Liver (tissue), 9 donors: ENCODE data around the gene CLEC16A. TPM values are rescaled to one million over a fixed set of nuclear protein-coding genes. Genes with fewer than 3 reads are reported as not detected.

Source experiments
- DNase-seq: peaks from one replicate; pipeline ENCODE4 v3.0.0-alpha.2; 2017; ENCODE audit warnings: low spot score
- H3K27ac ChIP-seq, 2 donors: one replicate each; pipeline ENCODE4 v1.7.0; 2013; ENCODE audit warnings: inconsistent platforms in 2 of 2, low read length in 2 of 2, control low read depth in 1 of 2, low read depth in 1 of 2, mild to moderate bottlenecking in 1 of 2
- H3K27me3 ChIP-seq, 4 donors: one replicate each; pipeline versions ENCODE4 v1.6.1 to v1.7.0; 2013; ENCODE audit warnings: low read length in 3 of 4, inconsistent platforms in 1 of 4, mild to moderate bottlenecking in 1 of 4, moderate library complexity in 1 of 4; ENCODE audit not compliant: control insufficient read depth in 4 of 4, insufficient read depth in 4 of 4
- H3K36me3 ChIP-seq, 4 donors: one replicate each; pipeline versions ENCODE4 v1.6.1 to v1.7.0; 2013; ENCODE audit warnings: low read length in 3 of 4, mild to moderate bottlenecking in 3 of 4, low read depth in 1 of 4, moderate library complexity in 1 of 4; ENCODE audit not compliant: control insufficient read depth in 4 of 4, insufficient read depth in 3 of 4
- H3K4me1 ChIP-seq, 4 donors: one replicate each; pipeline versions ENCODE4 v1.6.1 to v1.7.0; 2013; ENCODE audit warnings: low read length in 3 of 4, mild to moderate bottlenecking in 3 of 4, moderate library complexity in 1 of 4; ENCODE audit not compliant: control insufficient read depth in 4 of 4, insufficient read depth in 4 of 4
- H3K4me3 ChIP-seq, 3 donors: one replicate each; pipeline versions ENCODE4 v1.6.1 to v1.7.0; 2013; ENCODE audit warnings: low read length in 3 of 3, control low read depth in 1 of 3, low read depth in 1 of 3, mild to moderate bottlenecking in 1 of 3
- H3K9ac ChIP-seq, 2 donors: one replicate each; pipeline ENCODE4 v1.7.0; 2013; ENCODE audit warnings: low read length in 2 of 2, mild to moderate bottlenecking in 2 of 2, moderate library complexity in 2 of 2, control low read depth in 1 of 2, low read depth in 1 of 2
- H3K9me3 ChIP-seq, 4 donors: one replicate each; pipeline versions ENCODE4 v1.6.1 to v1.7.0; 2013; ENCODE audit warnings: low read length in 3 of 4; ENCODE audit not compliant: control insufficient read depth in 4 of 4
- CTCF ChIP-seq: fragments of 150-350 bp; IDR thresholded peaks from 2 replicates; pipeline ENCODE4 v1.5.1; 2017; ENCODE audit warnings: improper control_type of control experiment, low read depth, low read length; ENCODE audit not compliant: missing input control
- EGR1 ChIP-seq, 2 donors: IDR thresholded peaks; 2 replicates each; pipeline ENCODE4 v1.6.1; 2016 to 2018; ENCODE audit warnings: antibody characterized with exemption in 2 of 2, low read depth in 2 of 2
- FOXA1 ChIP-seq: IDR thresholded peaks from 2 replicates; pipeline ENCODE4 v1.6.1; 2016; ENCODE audit warnings: antibody characterized with exemption
- HNF4A ChIP-seq, 2 donors: conservative IDR thresholded peaks; 2 replicates each; pipeline ENCODE4 v1.6.1; 2016; ENCODE audit warnings: antibody characterized with exemption in 2 of 2, mild to moderate bottlenecking in 2 of 2
- HNF4G ChIP-seq: IDR thresholded peaks from 2 replicates; pipeline ENCODE4 v1.6.1; 2016; ENCODE audit warnings: antibody characterized with exemption
- RAD21 ChIP-seq, 2 donors: IDR thresholded peaks; 2 replicates each; pipeline ENCODE4 v1.6.1; 2016; ENCODE audit warnings: antibody characterized with exemption in 2 of 2, mild to moderate bottlenecking in 2 of 2
- RXRA ChIP-seq, 2 donors: IDR thresholded peaks; 2 replicates each; pipeline ENCODE4 v1.6.1; 2017 to 2018; ENCODE audit warnings: antibody characterized with exemption in 2 of 2, mild to moderate bottlenecking in 1 of 2
- YY1 ChIP-seq: IDR thresholded peaks from 2 replicates; pipeline ENCODE4 v1.6.1; 2016; ENCODE audit warnings: antibody characterized with exemption, mild to moderate bottlenecking
- WGBS: extraction: QIAGEN DNeasy Blood & Tissue Kit; methylation state at CpG from one replicate; pipeline ENCODE4 v1.1.7; 2013; 5-methylcytosine and 5-hydroxymethylcytosine counted together
- polyA plus RNA-seq, 2 donors: library from polyadenylated mRNA; stranded (reverse) in 1 of 2; unstranded in 1 of 2; fragments of 200-250 nt in 1 of 2; fragments of >200 nt in 1 of 2; fragmentation: Nextera tagmentation in 1 of 2; extraction: Ambion mirVana in 1 of 2; gene quantifications; one replicate each; pipeline versions ENCODE4 v1.2.1 to v1.2.3, GENCODE V29; 2013 to 2015
- total RNA-seq, 2 donors: library from RNA; depleted of rRNA; stranded (reverse); fragments of >200 nt; gene quantifications; one replicate each; pipeline ENCODE4 v1.2.3, GENCODE V29; 2014
- TF ChIP-seq, protein P1 (sequence below): IDR thresholded peaks from 2 replicates; pipeline ENCODE4 v1.6.1; 2016; ENCODE audit warnings: antibody characterized with exemption, mild to moderate bottlenecking
- TF ChIP-seq, protein P2 (sequence below): IDR thresholded peaks from 2 replicates; pipeline ENCODE4 v1.6.1; 2016; ENCODE audit warnings: antibody characterized with exemption
- donor health status: healthy.
- donor health status: healthy.
- donor health status: healthy.
- donor health status: healthy.
- donor health status: healthy.

Gene CLEC16A
- total and polyA plus RNA-seq, 4 donors = 9.7 to 23.0 (median 17.4) TPM

DNA sequence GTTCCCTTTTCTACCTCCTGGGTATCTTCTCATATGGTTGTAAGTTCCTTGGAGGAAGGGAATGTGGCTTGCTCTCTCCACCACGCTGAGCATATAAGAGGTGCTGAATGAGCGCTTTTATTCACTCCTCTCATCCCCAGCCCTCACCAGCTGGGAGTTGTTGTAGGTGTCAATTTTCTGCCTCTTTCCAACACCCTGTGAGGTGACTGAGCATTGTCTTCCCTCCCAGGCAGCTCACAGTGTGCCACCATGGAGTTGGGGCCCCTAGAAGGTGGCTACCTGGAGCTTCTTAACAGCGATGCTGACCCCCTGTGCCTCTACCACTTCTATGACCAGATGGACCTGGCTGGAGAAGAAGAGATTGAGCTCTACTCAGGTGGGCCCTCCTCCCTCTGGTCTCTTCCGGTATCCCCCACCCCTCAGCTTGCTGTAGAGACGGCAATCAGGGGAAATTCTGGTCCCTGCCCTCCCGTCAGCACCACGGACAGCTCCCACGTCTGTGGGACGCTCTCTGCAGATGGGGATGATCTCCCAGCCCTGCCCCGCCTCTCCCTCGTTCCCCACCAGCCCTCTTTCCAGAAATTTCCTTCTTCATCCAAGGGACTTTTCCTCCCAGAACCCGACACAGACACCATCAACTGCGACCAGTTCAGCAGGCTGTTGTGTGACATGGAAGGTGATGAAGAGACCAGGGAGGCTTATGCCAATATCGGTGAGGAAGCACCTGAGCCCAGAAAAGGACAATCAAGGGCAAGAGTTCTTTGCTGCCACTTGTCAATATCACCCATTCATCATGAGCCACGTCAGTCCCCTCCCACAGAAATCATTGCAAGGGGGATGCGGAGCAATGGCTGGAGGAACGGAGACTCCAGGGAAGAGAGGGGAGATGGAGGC lies 49.1 kb upstream of the CLEC16A start:
- Histone ChIP-seq H3K4me3 (no peak overlapping the region), H3K4me1 (no peaks in the 10 kb centered on the region), H3K36me3 (no peaks in the 10 kb centered on the region), H3K9ac (no peak overlapping the region), H3K27me3 (no peaks in the 10 kb centered on the region), H3K9me3 (no peaks in the 10 kb centered on the region), H3K27ac (no peak overlapping the region)
- WGBS = 41% methylated on average over 17 of the region's 17 CpGs
- DNase-seq = peak; percentile 68
- TF ChIP-seq, protein P1, sequence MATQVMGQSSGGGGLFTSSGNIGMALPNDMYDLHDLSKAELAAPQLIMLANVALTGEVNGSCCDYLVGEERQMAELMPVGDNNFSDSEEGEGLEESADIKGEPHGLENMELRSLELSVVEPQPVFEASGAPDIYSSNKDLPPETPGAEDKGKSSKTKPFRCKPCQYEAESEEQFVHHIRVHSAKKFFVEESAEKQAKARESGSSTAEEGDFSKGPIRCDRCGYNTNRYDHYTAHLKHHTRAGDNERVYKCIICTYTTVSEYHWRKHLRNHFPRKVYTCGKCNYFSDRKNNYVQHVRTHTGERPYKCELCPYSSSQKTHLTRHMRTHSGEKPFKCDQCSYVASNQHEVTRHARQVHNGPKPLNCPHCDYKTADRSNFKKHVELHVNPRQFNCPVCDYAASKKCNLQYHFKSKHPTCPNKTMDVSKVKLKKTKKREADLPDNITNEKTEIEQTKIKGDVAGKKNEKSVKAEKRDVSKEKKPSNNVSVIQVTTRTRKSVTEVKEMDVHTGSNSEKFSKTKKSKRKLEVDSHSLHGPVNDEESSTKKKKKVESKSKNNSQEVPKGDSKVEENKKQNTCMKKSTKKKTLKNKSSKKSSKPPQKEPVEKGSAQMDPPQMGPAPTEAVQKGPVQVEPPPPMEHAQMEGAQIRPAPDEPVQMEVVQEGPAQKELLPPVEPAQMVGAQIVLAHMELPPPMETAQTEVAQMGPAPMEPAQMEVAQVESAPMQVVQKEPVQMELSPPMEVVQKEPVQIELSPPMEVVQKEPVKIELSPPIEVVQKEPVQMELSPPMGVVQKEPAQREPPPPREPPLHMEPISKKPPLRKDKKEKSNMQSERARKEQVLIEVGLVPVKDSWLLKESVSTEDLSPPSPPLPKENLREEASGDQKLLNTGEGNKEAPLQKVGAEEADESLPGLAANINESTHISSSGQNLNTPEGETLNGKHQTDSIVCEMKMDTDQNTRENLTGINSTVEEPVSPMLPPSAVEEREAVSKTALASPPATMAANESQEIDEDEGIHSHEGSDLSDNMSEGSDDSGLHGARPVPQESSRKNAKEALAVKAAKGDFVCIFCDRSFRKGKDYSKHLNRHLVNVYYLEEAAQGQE = peak; percentile 99
- TF ChIP-seq CTCF = no peak

DNA sequence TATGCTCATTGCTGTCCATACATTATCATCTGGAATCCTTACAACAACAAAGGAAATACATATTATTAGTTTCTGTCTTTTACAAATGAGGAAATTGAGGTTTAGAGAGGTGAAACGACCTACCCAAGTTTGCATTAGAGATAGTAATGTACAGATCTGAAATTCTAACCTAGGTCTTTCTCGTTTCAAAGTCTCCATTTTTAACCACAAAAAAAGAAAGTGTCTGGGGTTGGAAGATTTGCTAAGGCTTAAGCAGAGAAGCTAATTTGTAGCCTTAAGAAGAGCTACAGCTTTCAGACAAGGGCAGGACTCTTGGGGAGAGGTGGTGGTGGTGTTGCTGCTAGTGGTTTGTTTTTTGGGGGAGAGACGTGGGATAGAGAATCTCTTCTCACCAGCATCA lies 48.2 kb upstream of the CLEC16A start:
- Histone ChIP-seq H3K4me3 (no peak overlapping the region), H3K27ac (no peak overlapping the region), H3K9ac (no peak overlapping the region), H3K36me3 (no peaks in the 10 kb centered on the region), H3K9me3 (no peaks in the 10 kb centered on the region), H3K27me3 (no peaks in the 10 kb centered on the region), H3K4me1 (no peaks in the 10 kb centered on the region)
- DNase-seq = no peak
- 68% methylated on average over 3 of the region's 3 CpGs for WGBS
- no peak for TF ChIP-seq HNF4A (conservative IDR thresholded peaks at IDR 0.05)
- no peak for TF ChIP-seq FOXA1
- no peak for TF ChIP-seq EGR1 (IDR thresholded peaks at IDR 0.05; ENCODE audit: low read depth in 2 of 2)
- no peak for TF ChIP-seq HNF4G
- no peak for TF ChIP-seq RAD21 (IDR thresholded peaks at IDR 0.05)
- no peak for TF ChIP-seq RXRA (IDR thresholded peaks at IDR 0.05)

DNA sequence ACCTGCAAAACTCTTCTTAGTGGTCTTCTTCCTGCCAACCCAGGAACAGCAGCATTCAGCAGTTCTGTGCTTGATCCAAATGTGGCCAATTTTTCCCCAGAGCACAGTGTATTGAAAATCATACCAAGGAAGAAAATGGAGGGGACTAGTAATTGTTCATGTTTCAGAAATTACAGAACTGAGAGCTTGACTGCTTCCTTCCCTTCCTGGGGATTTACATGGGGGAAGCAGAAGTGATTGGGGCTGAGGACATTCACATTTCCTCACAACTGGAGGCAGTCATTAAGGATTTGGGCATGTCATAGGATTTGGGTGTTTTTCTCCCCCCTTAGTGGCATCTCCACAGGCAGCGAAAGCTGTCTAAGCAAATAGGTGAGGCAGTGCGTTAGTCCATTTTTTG lies 47.6 kb upstream of the CLEC16A start:
- DNase-seq = no peak
- no peak for TF ChIP-seq YY1
- TF ChIP-seq, protein P2, sequence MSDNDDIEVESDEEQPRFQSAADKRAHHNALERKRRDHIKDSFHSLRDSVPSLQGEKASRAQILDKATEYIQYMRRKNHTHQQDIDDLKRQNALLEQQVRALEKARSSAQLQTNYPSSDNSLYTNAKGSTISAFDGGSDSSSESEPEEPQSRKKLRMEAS = peak; percentile 5
- 87% methylated on average over 2 of the region's 2 CpGs for WGBS
- Histone ChIP-seq H3K4me3 (no peak overlapping the region), H3K4me1 (no peaks in the 10 kb centered on the region), H3K36me3 (no peaks in the 10 kb centered on the region), H3K27me3 (no peaks in the 10 kb centered on the region), H3K27ac (no peak overlapping the region), H3K9me3 (no peaks in the 10 kb centered on the region), H3K9ac (no peak overlapping the region)
